Fibroblast of pulmonary artery (primary cell): ENCODE measurements around the gene SRL.

Source experiments
- DNase-seq: peaks from one replicate; pipeline ENCODE4 v3.0.0-alpha.2; 2010; ENCODE audit warnings: low read depth
- H3K4me3 ChIP-seq: replicated peaks from 2 replicates; pipeline ENCODE4 v1.5.1; 2011; ENCODE audit warnings: low read depth, mild to moderate bottlenecking, control low read depth, low read length, moderate library complexity
- CTCF ChIP-seq: IDR thresholded peaks from 2 replicates; pipeline ENCODE4 v1.5.1; 2011; ENCODE audit warnings: mild to moderate bottlenecking, control low read depth, low read length, inconsistent platforms; ENCODE audit errors: missing control alignments

The SRL gene

GRCh38 chr16:4226251-4227039 is 15.4 kb downstream of the SRL start:
- no peak for TF ChIP-seq CTCF
- no peak for DNase-seq
- H3K4me3 ChIP-seq = no peak overlapping the region

- no peak for DNase-seq
- no peak for TF ChIP-seq CTCF
- no peak overlapping the region for H3K4me3 ChIP-seq
Measured at GRCh38 chr16:4225075-4225474, 16.8 kb downstream of the SRL start.

GRCh38 chr16:4220358-4220757 is 21.5 kb downstream of the SRL start:
- TF ChIP-seq CTCF = no peak
- H3K4me3 ChIP-seq = no peak overlapping the region
- DNase-seq = no peak

GRCh38 chr16:4218202-4218601 is 23.7 kb downstream of the SRL start:
- TF ChIP-seq CTCF = no peak
- no peak for DNase-seq
- no peak overlapping the region for H3K4me3 ChIP-seq

- no peak for TF ChIP-seq CTCF
- no peak overlapping the region for H3K4me3 ChIP-seq
- DNase-seq = peak; percentile 21
Measured at GRCh38 chr16:4217204-4218131, 24.4 kb downstream of the SRL start.

GRCh38 chr16:4216596-4216995 is 25.3 kb downstream of the SRL start:
- no peak for DNase-seq
- TF ChIP-seq CTCF = no peak
- H3K4me3 ChIP-seq = no peak overlapping the region
